ENCODE results near the gene IER3.

DNA sequence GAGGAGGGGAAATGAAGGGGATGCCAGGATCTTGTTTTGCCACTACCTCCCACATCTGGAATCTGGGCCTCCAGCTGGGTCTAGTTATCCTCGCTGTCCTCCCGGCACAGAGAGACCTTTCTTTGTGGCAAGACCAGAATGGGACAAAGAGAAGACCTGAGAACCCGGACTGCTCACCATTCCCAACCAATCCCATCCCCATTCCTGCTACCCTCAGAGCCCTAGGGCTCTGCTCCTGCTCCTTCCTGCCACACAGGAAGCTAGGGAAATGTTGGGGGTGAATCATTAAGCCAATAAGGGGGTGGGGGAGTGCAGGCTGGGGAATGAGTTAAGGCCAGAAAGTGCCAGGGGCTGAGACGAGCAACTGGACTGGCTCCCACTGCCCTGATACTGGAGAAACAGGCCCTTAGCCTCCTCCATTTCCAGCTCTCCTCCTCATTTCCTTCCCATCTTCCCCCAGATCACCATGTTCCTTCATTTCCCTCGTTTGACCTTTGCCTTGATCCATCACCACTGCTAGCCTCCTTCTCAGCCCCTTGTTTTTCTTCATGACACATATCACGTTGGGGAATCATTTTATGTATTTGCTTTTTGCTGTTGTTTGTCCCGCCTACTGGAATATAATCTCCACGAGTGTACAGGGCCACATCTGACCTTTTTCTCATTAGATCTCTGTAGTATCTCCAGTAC lies 4.6 kb upstream of the IER3 start:
- TF ChIP-seq CEBPB (IDR thresholded peaks at IDR 0.05) (no peak), TAF1 (IDR thresholded peaks at IDR 0.05; ENCODE audit: low read depth) (no peak), EP300 (IDR thresholded peaks at IDR 0.05; ENCODE audit: borderline replicate concordance) (no peak), TCF12 (IDR thresholded peaks at IDR 0.05; ENCODE audit: low read depth) (no peak), RAD21 (IDR thresholded peaks at IDR 0.05; ENCODE audit: low read depth) (no peak), EGR1 (IDR thresholded peaks at IDR 0.05) (no peak), ZBTB7A (IDR thresholded peaks at IDR 0.05; ENCODE audit: low read depth) (no peak), CREB1 (IDR thresholded peaks at IDR 0.05; ENCODE audit: low read depth) (no peak), YY1 (IDR thresholded peaks at IDR 0.05; ENCODE audit: low read depth) (no peak)
- TF ChIP-seq, protein P1, sequence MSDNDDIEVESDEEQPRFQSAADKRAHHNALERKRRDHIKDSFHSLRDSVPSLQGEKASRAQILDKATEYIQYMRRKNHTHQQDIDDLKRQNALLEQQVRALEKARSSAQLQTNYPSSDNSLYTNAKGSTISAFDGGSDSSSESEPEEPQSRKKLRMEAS (IDR thresholded peaks at IDR 0.05): no peak
- TF ChIP-seq, protein P2, sequence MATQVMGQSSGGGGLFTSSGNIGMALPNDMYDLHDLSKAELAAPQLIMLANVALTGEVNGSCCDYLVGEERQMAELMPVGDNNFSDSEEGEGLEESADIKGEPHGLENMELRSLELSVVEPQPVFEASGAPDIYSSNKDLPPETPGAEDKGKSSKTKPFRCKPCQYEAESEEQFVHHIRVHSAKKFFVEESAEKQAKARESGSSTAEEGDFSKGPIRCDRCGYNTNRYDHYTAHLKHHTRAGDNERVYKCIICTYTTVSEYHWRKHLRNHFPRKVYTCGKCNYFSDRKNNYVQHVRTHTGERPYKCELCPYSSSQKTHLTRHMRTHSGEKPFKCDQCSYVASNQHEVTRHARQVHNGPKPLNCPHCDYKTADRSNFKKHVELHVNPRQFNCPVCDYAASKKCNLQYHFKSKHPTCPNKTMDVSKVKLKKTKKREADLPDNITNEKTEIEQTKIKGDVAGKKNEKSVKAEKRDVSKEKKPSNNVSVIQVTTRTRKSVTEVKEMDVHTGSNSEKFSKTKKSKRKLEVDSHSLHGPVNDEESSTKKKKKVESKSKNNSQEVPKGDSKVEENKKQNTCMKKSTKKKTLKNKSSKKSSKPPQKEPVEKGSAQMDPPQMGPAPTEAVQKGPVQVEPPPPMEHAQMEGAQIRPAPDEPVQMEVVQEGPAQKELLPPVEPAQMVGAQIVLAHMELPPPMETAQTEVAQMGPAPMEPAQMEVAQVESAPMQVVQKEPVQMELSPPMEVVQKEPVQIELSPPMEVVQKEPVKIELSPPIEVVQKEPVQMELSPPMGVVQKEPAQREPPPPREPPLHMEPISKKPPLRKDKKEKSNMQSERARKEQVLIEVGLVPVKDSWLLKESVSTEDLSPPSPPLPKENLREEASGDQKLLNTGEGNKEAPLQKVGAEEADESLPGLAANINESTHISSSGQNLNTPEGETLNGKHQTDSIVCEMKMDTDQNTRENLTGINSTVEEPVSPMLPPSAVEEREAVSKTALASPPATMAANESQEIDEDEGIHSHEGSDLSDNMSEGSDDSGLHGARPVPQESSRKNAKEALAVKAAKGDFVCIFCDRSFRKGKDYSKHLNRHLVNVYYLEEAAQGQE (IDR thresholded peaks at IDR 0.05; ENCODE audit: low read depth): no peak

Measured in Ishikawa (cell line).